ENCODE data around the gene ZNF699. TPM values are rescaled to one million over a fixed set of nuclear protein-coding genes. Genes with fewer than 3 reads are reported as not detected.

Gene ZNF699
- 1 to 10 TPM; 1.1 to 3.4 (median 1.7) TPM for total RNA-seq
- 1 to 10 TPM in 1 of 2 donors, under 1 TPM in 1; 0.96 to 1.3 TPM for polyA plus RNA-seq

DNA sequence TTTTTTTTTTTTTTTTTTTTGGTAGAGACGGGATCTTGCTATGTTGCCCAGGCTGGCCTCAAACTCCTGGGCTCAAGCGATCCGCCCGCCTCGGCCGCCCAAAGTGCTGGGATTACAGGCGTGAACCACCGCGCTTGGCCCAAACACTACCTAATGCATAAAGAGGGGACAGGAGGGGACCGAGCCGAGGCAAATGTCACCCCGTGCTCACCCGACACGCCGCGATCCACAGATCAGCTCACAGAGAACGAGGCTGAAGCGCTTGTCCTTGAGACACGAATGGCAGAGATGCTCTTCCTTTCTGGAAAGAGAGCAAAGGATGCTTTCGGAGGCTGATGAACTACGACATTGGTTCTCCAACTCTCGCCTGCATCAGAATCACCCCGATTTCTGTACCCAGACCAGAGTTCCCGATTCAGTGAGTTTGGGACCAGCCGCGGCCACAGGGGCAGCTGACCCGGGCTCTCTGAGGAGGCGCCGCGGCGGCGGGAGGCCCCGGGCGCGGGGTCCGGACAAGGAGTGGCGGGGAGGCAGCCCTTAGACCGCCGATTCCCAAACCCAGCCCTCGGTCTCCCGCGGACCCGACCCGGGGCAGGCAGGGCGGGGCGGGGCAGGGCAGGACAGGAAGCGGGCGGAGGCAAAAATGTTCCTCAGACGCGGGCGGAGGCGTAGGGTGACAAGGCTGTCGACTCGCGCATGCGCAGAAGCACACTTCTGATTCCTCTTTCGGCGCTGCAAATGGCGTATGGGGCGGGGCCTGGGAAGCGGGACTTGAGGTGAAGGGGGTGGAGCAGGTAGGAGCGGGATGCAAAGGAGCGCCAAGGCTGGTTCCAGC, at the start of gene ZNF699:
TSS of gene ZNF699 (minus strand) at position 700 of the 835 bp plus-strand sequence. CDS start 4,719 bp downstream, outside the sequence.
- intact Hi-C loops (cut with DNase I), result no loop called here
- ATAC-seq, result peak; percentile 95 to 99 (median 98)
- no peak for TF ChIP-seq CTCF (IDR thresholded peaks at IDR 0.05)
- WGBS, 2 donors, result 1% methylated on average over 54 to 63 of the region's 63 CpGs
- H3K27me3 ChIP-seq, result no peaks in the 10 kb centered on the region
- H3K27ac ChIP-seq, result peak within 1 kb of the TSS; percentile 84 to 90 (median 84)
- H3K36me3 ChIP-seq, result peaks cover 0 to 7% (median 2%) of the 10 kb centered on the region in 3 donors
- H3K4me3 ChIP-seq, result peak within 1 kb of the TSS; percentile 65 to 90 (median 72)
- no peaks in the 10 kb centered on the region for H3K9me3 ChIP-seq
- peak; percentile 94 to 99 (median 97) for DNase-seq
- peaks cover 4 to 11% (median 6%) of the 10 kb centered on the region in 3 donors for H3K4me1 ChIP-seq
- FAIRE-seq, result no peak

DNA sequence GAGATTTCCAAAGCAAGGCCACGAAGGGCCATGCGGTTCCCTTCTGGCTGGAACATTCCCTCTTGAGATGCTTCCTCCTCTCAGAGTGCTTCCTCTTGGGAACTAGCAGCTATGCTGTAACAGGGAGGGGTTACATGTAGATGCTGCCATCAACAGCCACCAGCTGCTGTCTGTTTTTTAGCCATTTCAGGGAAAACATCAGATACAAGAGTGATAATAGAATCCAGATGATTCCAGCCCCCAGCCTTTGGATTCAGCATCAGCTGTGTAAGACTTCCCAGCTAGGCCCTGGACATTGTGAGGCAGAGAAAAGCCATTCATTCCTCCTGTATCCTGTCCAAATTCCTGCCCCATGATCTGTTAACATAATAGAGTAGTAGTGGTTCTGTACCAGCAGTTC, 45.0 kb upstream of the ZNF699 start:
- no peaks in the 10 kb centered on the region for H3K27me3 ChIP-seq
- H3K9me3 ChIP-seq, result peaks cover 0 to 7% (median 0%) of the 10 kb centered on the region in 4 donors
- no peak for FAIRE-seq
- peaks cover 0 to 5% (median 0%) of the 10 kb centered on the region in 3 donors for H3K36me3 ChIP-seq
- no peak for TF ChIP-seq CTCF (IDR thresholded peaks at IDR 0.05)
- intact Hi-C loops (cut with DNase I), result loop anchor here in 1 of 3 donors (10.0 kb wide), 1 partner anchor 210 kb away; no protein-coding TSS in a partner anchor
- WGBS, 2 donors, result 88 to 100% methylated on average over 2 of the region's 2 CpGs
- no peak overlapping the region for H3K4me3 ChIP-seq
- H3K4me1 ChIP-seq, result no peaks in the 10 kb centered on the region
- no peak for DNase-seq
- no peak overlapping the region for H3K27ac ChIP-seq
- ATAC-seq, result no peak

DNA sequence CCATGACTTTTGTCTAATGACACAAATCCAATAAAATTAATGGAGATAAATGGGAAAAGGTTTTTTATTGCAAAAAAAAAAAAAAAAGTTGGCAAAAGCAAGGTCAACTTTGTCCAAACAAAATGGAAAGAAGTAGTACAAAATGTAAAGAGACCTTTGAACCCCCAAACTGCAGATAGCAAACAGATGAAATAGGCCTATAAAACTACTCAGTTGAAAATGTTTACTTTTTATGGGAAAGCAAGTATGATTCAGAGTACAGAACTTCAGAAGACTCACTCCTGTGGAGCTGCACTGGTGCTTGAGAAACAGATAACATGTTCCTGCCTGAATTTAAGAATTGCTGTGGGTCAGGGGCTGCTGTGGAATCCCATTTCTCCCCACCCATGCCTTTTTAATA, 43.4 kb upstream of the ZNF699 start:
- no peak overlapping the region for H3K4me3 ChIP-seq
- no peak for TF ChIP-seq CTCF (IDR thresholded peaks at IDR 0.05)
- H3K4me1 ChIP-seq, result no peaks in the 10 kb centered on the region
- no peak overlapping the region for H3K27ac ChIP-seq
- DNase-seq, result no peak
- H3K27me3 ChIP-seq, result no peaks in the 10 kb centered on the region
- no peak for FAIRE-seq
- no peak for ATAC-seq
- intact Hi-C loops (cut with DNase I), result loop anchor here in 1 of 3 donors (10.0 kb wide), 1 partner anchor 212 kb away; no protein-coding TSS in a partner anchor
- peaks cover 0 to 4% (median 0%) of the 10 kb centered on the region in 4 donors for H3K9me3 ChIP-seq
- H3K36me3 ChIP-seq, result peaks cover 0 to under 1% (median 0%) of the 10 kb centered on the region in 3 donors

GRCh38 chr19:9352505-9352904, 42.9 kb upstream of the ZNF699 start:
- no peaks in the 10 kb centered on the region for H3K36me3 ChIP-seq
- no peaks in the 10 kb centered on the region for H3K4me1 ChIP-seq
- ATAC-seq, result no peak
- H3K4me3 ChIP-seq, result no peak overlapping the region
- intact Hi-C loops (cut with DNase I), result loop anchor here in 1 of 3 donors (10.0 kb wide), 1 partner anchor 212 kb away; no protein-coding TSS in a partner anchor
- no peak overlapping the region for H3K27ac ChIP-seq
- H3K9me3 ChIP-seq, result peaks cover 0 to 4% (median 0%) of the 10 kb centered on the region in 4 donors
- FAIRE-seq, result no peak
- TF ChIP-seq CTCF (IDR thresholded peaks at IDR 0.05), result no peak
- DNase-seq, result no peak
- 90 to 94% methylated on average over 2 of the region's 2 CpGs for WGBS, 2 donors
- H3K27me3 ChIP-seq, result no peaks in the 10 kb centered on the region

Measured in pancreas (tissue), 10 donors.